ENCODE results near the gene TP53RK. TPM values are rescaled to one million over a fixed set of nuclear protein-coding genes. Genes with fewer than 3 reads are reported as not detected.

TP53RK gene
- total and polyA plus RNA-seq, 2 experiments from 2014 or later: 24.2 to 26.0 TPM

- TF ChIP-seq POLR2AphosphoS5 (IDR thresholded peaks at IDR 0.05; ENCODE audit: low read depth) (no peak; the same call in 1 of the 2 replicates), EZH2 (IDR thresholded peaks at IDR 0.05; ENCODE audit: low read depth, unreplicated experiment) (no peak), REST (IDR thresholded peaks at IDR 0.05; ENCODE audit: unreplicated experiment) (no peak), ZNF114 (CRISPR knock-in tag; IDR thresholded peaks at IDR 0.05) (no peak), ZNF331 (CRISPR knock-in tag; IDR thresholded peaks at IDR 0.05; ENCODE audit: low read depth) (no peak), CTCF (conservative IDR thresholded peaks at IDR 0.05; ENCODE audit: low read depth in 2 of 2) (no peak)
Observed at GRCh38 chr20:46689754-46690085, 476 bp upstream of the TP53RK start (continued).

GRCh38 chr20:46688151-46689081, 828 bp downstream of the TP53RK start:
- H3K9me2 ChIP-seq (ENCODE audit: insufficient read depth): no peaks in the 10 kb centered on the region
- Mint-ChIP-seq H3K27me3 (ENCODE audit: insufficient read depth, low read depth, poor library complexity) (peaks cover 8% of the 10 kb centered on the region), H3K4me3 (peak overlapping the region; percentile 92), H3K36me3 (ENCODE audit: low read depth) (peaks cover 30% of the 10 kb centered on the region), H3K27ac (peak overlapping the region; percentile 94), H3K9me3 (peaks cover 3% of the 10 kb centered on the region; the same call in 2 of the 3 replicates), H3K4me1 (peaks cover 24% of the 10 kb centered on the region)
- H3K27me3 ChIP-seq (ENCODE audit: insufficient read depth): no peaks in the 10 kb centered on the region
- peaks cover 16% of the 10 kb centered on the region; the same call in 1 of the 2 replicates for H3K4me1 ChIP-seq (ENCODE audit: insufficient read depth)
- peaks cover 3% of the 10 kb centered on the region; the same call in 1 of the 2 replicates for H3F3A ChIP-seq (replicated peaks; ENCODE audit: low read depth)
- peaks cover 43% of the 10 kb centered on the region for H3K79me2 ChIP-seq (replicated peaks; ENCODE audit: insufficient read depth)
- H3K4me2 ChIP-seq: peak overlapping the region; percentile 81
- H3K36me3 ChIP-seq (ENCODE audit: insufficient read depth): peaks cover 9% of the 10 kb centered on the region
- peak overlapping the region; percentile 89 for H3K27ac ChIP-seq (ENCODE audit: low read depth)
- no peaks in the 10 kb centered on the region for H4K20me1 ChIP-seq (replicated peaks; ENCODE audit: insufficient read depth)
- H3K4me3 ChIP-seq: peak overlapping the region; percentile 73
- peak overlapping the region; percentile 26; the same call in 1 of the 2 replicates for H2AFZ ChIP-seq
- ATAC-seq (no peak), DNase-seq (ENCODE audit: low spot score) (no peak)
- TF ChIP-seq ETS1 (IDR thresholded peaks at IDR 0.05) (no peak), ZNF114 (CRISPR knock-in tag; IDR thresholded peaks at IDR 0.05) (no peak), CREB1 (CRISPR knock-in tag; IDR thresholded peaks at IDR 0.05; ENCODE audit: low read depth) (no peak; the same call in 1 of the 2 replicates), NANOG (IDR thresholded peaks at IDR 0.05; ENCODE audit: borderline replicate concordance) (no peak), EZH2 (IDR thresholded peaks at IDR 0.05; ENCODE audit: low read depth, unreplicated experiment) (no peak), ZNF462 (CRISPR knock-in tag; IDR thresholded peaks at IDR 0.05) (no peak), EZH2phosphoT487 (IDR thresholded peaks at IDR 0.05; ENCODE audit: unreplicated experiment) (no peak)
